Choroid plexus epithelial cell (primary cell): ENCODE measurements around the gene TNRC6B.

Source experiments
- DNase-seq: peaks from one replicate; pipeline ENCODE4 v3.0.0-alpha.2; 2010; ENCODE audit warnings: low read depth
- H3K4me3 ChIP-seq: 2 replicates; pipeline ENCODE4 v1.5.1; 2011; ENCODE audit warnings: low read depth, mild to moderate bottlenecking, control low read depth, low read length, moderate library complexity
- TF ChIP-seq, protein P1 (sequence below): conservative IDR thresholded peaks from 2 replicates; pipeline ENCODE4 v1.5.1; 2011; ENCODE audit warnings: low read depth, mild to moderate bottlenecking, control low read depth, inconsistent platforms, low read length, moderate library complexity

TNRC6B gene

GRCh38 chr22:40224702-40225101 is 47.0 kb downstream of the TNRC6B start:
- DNase-seq: no peak
- no peak overlapping the region for H3K4me3 ChIP-seq
- TF ChIP-seq, protein P1, sequence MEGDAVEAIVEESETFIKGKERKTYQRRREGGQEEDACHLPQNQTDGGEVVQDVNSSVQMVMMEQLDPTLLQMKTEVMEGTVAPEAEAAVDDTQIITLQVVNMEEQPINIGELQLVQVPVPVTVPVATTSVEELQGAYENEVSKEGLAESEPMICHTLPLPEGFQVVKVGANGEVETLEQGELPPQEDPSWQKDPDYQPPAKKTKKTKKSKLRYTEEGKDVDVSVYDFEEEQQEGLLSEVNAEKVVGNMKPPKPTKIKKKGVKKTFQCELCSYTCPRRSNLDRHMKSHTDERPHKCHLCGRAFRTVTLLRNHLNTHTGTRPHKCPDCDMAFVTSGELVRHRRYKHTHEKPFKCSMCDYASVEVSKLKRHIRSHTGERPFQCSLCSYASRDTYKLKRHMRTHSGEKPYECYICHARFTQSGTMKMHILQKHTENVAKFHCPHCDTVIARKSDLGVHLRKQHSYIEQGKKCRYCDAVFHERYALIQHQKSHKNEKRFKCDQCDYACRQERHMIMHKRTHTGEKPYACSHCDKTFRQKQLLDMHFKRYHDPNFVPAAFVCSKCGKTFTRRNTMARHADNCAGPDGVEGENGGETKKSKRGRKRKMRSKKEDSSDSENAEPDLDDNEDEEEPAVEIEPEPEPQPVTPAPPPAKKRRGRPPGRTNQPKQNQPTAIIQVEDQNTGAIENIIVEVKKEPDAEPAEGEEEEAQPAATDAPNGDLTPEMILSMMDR: no peak

- TF ChIP-seq, protein P1: no peak
- no peak overlapping the region for H3K4me3 ChIP-seq
- no peak for DNase-seq
Observed at GRCh38 chr22:40226620-40227019, 48.9 kb downstream of the TNRC6B start.

- TF ChIP-seq, protein P1: no peak
- DNase-seq: no peak
- no peak overlapping the region for H3K4me3 ChIP-seq
Observed at GRCh38 chr22:40231618-40232313, 54.0 kb downstream of the TNRC6B start.

GRCh38 chr22:40232624-40233023 is 54.9 kb downstream of the TNRC6B start:
- TF ChIP-seq, protein P1: no peak
- no peak for DNase-seq
- H3K4me3 ChIP-seq: no peak overlapping the region

DNA sequence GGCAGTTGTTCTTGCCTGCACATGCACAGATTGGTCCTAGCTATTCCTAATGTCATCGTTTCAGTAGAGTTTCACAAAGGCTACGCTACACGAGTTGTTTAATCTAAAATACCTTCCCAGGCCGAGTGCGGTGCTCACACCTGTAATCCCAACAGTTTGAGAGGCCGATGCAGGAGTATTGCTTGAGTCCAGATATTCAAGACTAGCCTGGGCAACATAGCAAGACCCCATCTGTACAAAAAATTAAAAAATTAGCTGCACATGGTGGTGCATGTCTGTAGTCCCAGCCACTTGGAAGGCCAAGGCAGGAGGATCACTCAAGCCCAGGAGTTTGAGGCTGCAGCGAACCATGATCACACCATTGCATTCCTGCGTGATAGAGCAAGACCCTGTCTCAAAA is 56.2 kb downstream of the TNRC6B start:
- no peak overlapping the region for H3K4me3 ChIP-seq
- DNase-seq: no peak
- TF ChIP-seq, protein P1: no peak

DNA sequence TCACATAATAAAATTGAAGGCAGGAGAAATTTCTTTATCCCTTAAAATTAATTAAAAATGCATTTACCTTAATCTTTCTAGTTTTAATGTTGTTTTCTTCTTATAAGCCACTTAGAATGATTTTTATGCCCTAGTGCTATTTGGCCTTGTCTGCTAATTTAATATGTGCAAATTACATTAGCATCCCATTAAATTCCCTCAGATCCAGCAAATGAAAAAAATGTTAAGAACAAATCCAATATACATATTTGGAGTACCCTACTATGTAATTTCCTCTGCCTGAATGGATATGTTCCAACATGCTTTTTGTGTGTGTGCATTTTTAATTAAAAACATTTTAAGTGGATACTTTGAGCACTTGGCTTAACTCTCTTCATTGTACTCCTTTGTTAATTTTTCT is 56.9 kb downstream of the TNRC6B start:
- H3K4me3 ChIP-seq: no peak overlapping the region
- TF ChIP-seq, protein P1: no peak
- DNase-seq: no peak

DNA sequence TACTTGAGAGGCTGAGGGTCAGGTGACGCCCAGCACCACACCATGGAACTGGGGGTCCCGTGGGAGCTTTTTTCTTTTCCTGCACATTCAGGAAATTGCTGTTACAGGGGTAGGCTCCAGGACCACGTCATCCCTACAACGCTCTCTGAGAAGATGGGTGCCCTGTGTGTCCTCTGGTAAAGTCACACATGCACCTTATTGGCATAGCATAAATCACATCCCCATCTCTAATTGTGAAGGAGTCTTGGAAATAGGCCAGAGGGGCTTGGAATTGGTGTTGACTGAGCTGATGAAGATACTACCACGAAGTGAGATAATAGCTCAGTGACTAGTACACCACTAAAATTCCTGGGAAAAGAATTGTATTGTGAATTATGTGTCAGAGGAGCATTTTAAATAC is 57.6 kb downstream of the TNRC6B start:
- no peak for DNase-seq
- TF ChIP-seq, protein P1: no peak
- no peak overlapping the region for H3K4me3 ChIP-seq
